CD4-positive, alpha-beta T cell treated with Interleukin-1 beta for 1 hour (primary cell): Measurements from ENCODE around the gene CHN1.

Source experiments
- DNase-seq, 2 donors: peaks; one replicate each; pipeline ENCODE4 v3.0.0-alpha.2; 2020 to 2022

CHN1 gene

GRCh38 chr2:175004980-175005732 is at the start of gene CHN1:
Gene CHN1, minus strand, starts transcription at chr2:175005381. Its CDS starts 469 bp downstream, at chr2:175004912.
- peak; percentile 47 to 61 for DNase-seq

GRCh38 chr2:175054340-175054739 is 49.2 kb upstream of the CHN1 start:
- DNase-seq: no peak

- no peak for DNase-seq
Measured at GRCh38 chr2:175049661-175050060, 44.5 kb upstream of the CHN1 start.

- DNase-seq: no peak
Measured at GRCh38 chr2:175048275-175048674, 43.1 kb upstream of the CHN1 start.

GRCh38 chr2:175039490-175039889 is 34.3 kb upstream of the CHN1 start:
- DNase-seq: no peak

GRCh38 chr2:175039031-175039430 is 33.9 kb upstream of the CHN1 start:
- no peak for DNase-seq

- DNase-seq: no peak
Measured at GRCh38 chr2:175037941-175038340, 32.8 kb upstream of the CHN1 start.

GRCh38 chr2:175036582-175037018 is 31.4 kb upstream of the CHN1 start:
- DNase-seq: peak in 1 of 2 donors; percentile 40

GRCh38 chr2:175035806-175036205 is 30.6 kb upstream of the CHN1 start:
- no peak for DNase-seq

GRCh38 chr2:175034716-175035115 is 29.5 kb upstream of the CHN1 start:
- DNase-seq: no peak

- no peak for DNase-seq
Measured at GRCh38 chr2:175030380-175031271, 25.4 kb upstream of the CHN1 start.

GRCh38 chr2:175027755-175028154 is 22.6 kb upstream of the CHN1 start:
- DNase-seq: no peak

GRCh38 chr2:175026385-175026784 is 21.2 kb upstream of the CHN1 start:
- DNase-seq: no peak

GRCh38 chr2:175025946-175026345 is 20.8 kb upstream of the CHN1 start:
- no peak for DNase-seq

- DNase-seq: no peak
Measured at GRCh38 chr2:175025233-175025632, 20.1 kb upstream of the CHN1 start.

GRCh38 chr2:175022923-175023322 is 17.7 kb upstream of the CHN1 start:
- DNase-seq: no peak

- DNase-seq: no peak
Measured at GRCh38 chr2:175019566-175020327, 14.6 kb upstream of the CHN1 start.

GRCh38 chr2:175017618-175018414 is 12.6 kb upstream of the CHN1 start:
- no peak for DNase-seq

- no peak for DNase-seq
Measured at GRCh38 chr2:175015340-175015739, 10.2 kb upstream of the CHN1 start.

- DNase-seq: no peak
Measured at GRCh38 chr2:175012516-175012915, 7.3 kb upstream of the CHN1 start.

- DNase-seq: no peak
Measured at GRCh38 chr2:175011505-175011904, 6.3 kb upstream of the CHN1 start.

GRCh38 chr2:175010848-175011254 is 5.7 kb upstream of the CHN1 start:
- no peak for DNase-seq
